HepG2 (cell line): ENCODE data around the gene TBC1D12. TPM values are rescaled to one million over a fixed set of nuclear protein-coding genes. Genes with fewer than 3 reads are reported as not detected.
A peak's percentile ranks its signal among the peaks of the same experiment; 100 is the strongest.

Experiments
- CREB3 ChIP-seq: sonication (generic); formaldehyde crosslinking; IDR thresholded peaks from 2 replicates; pipeline ENCODE4 v1.5.0; 2020; ENCODE audit warnings: missing genetic modification reagents
- FOXO4 ChIP-seq: sonication (generic); formaldehyde crosslinking; conservative IDR thresholded peaks from 2 replicates; pipeline ENCODE4 v1.8.1; 2023; ENCODE audit warnings: missing genetic modification reagents
- KLF15 ChIP-seq: sonication (generic); formaldehyde crosslinking; IDR thresholded peaks from 2 replicates; pipeline ENCODE4 v1.8.1; 2023; ENCODE audit warnings: borderline replicate concordance, mild to moderate bottlenecking, inconsistent platforms, missing genetic modification reagents, mixed read lengths
- MAZ ChIP-seq, 2 experiments: sonication (generic) in 1 of 2; formaldehyde crosslinking in 1 of 2; IDR thresholded peaks; 2 replicates each; pipeline versions ENCODE4 v1.5.0 to v1.6.1; 2012 to 2020; ENCODE audit warnings: low read depth in 2 of 2, mild to moderate bottlenecking in 2 of 2, borderline replicate concordance in 1 of 2, improper control_type of control experiment in 1 of 2, low read length in 1 of 2, missing genetic modification reagents in 1 of 2, moderate library complexity in 1 of 2
- MIER3 ChIP-seq: IDR thresholded peaks from 2 replicates; pipeline ENCODE4 v1.6.1; 2016; ENCODE audit warnings: missing compliant biosample characterization, borderline replicate concordance
- MTERF4 ChIP-seq: sonication (generic); formaldehyde crosslinking; IDR thresholded peaks from 2 replicates; pipeline ENCODE4 v1.8.0; 2023; ENCODE audit warnings: mild to moderate bottlenecking, missing genetic modification reagents
- MXD1 ChIP-seq: sonication (generic); formaldehyde crosslinking; IDR thresholded peaks from 2 replicates; pipeline ENCODE4 v1.4.0; 2020; ENCODE audit warnings: mild to moderate bottlenecking, missing genetic modification reagents
- NONO ChIP-seq, 2 experiments: fragments of 450-650 bp in 1 of 2; sonication (generic) in 1 of 2; formaldehyde crosslinking in 1 of 2; IDR thresholded peaks in 1 of 2; conservative IDR thresholded peaks in 1 of 2; 2 replicates each; pipeline versions ENCODE4 v1.6.1 to v1.8.0; 2017 to 2022; ENCODE audit warnings: mild to moderate bottlenecking in 1 of 2, missing genetic modification reagents in 1 of 2, moderate library complexity in 1 of 2
- NR2C2 ChIP-seq: sonication (generic); formaldehyde crosslinking; IDR thresholded peaks from 2 replicates; pipeline ENCODE4 v1.4.0; 2020; ENCODE audit warnings: missing genetic modification reagents, mild to moderate bottlenecking, moderate library complexity, borderline replicate concordance
- PITX1 ChIP-seq: sonication (generic); formaldehyde crosslinking; IDR thresholded peaks from 2 replicates; pipeline ENCODE4 v1.5.1; 2020; ENCODE audit warnings: mild to moderate bottlenecking, missing genetic modification reagents
- SKIL ChIP-seq: sonication (generic); formaldehyde crosslinking; IDR thresholded peaks from 2 replicates; pipeline ENCODE4 v1.8.0; 2022; ENCODE audit warnings: missing genetic modification reagents, mild to moderate bottlenecking, moderate library complexity, borderline replicate concordance
- TOPORS ChIP-seq: sonication (generic); formaldehyde crosslinking; IDR thresholded peaks from 2 replicates; pipeline ENCODE4 v1.8.0; 2023; ENCODE audit warnings: mild to moderate bottlenecking, missing genetic modification reagents
- ZNF44 ChIP-seq: sonication (generic); formaldehyde crosslinking; IDR thresholded peaks from 2 replicates; pipeline ENCODE4 v1.5.1; 2020; ENCODE audit warnings: mild to moderate bottlenecking, missing genetic modification reagents
- ZNF513 ChIP-seq: sonication (generic); formaldehyde crosslinking; conservative IDR thresholded peaks from 2 replicates; pipeline ENCODE4 v1.5.0; 2020; ENCODE audit warnings: missing genetic modification reagents
- ZNF615 ChIP-seq: sonication (generic); formaldehyde crosslinking; IDR thresholded peaks from 2 replicates; pipeline ENCODE4 v1.5.0; 2020; ENCODE audit warnings: mild to moderate bottlenecking, missing genetic modification reagents, borderline replicate concordance
- ZNF891 ChIP-seq: sonication (generic); formaldehyde crosslinking; IDR thresholded peaks from 2 replicates; pipeline ENCODE4 v1.5.0; 2020; ENCODE audit warnings: mild to moderate bottlenecking, missing genetic modification reagents
- polyA plus RNA-seq, 8 experiments: library from polyadenylated mRNA; depleted of rRNA in 3 of 8; stranded (reverse) in 7 of 8; unstranded in 1 of 8; fragments of >200 nt; fragmentation: Illumina TruSeq in 4 of 8; extraction: Trizol in 4 of 8; gene quantifications; 2 replicates each; pipeline versions ENCODE4 v1.2.1 to v1.2.3, GENCODE V29; 2011 to 2016; ENCODE audit warnings: low read depth in 4 of 8, missing spikeins in 1 of 8, mixed read lengths in 1 of 8; ENCODE audit not compliant: insufficient read depth in 1 of 8
- total RNA-seq, 5 experiments: library from RNA; depleted of rRNA; stranded (reverse); fragments of >200 nt; fragmentation: Illumina TruSeq; extraction: Trizol; gene quantifications; 2 replicates each; pipeline ENCODE4 v1.2.3, GENCODE V29; 2016; ENCODE audit warnings: low read depth in 1 of 5

TBC1D12 gene
- total and polyA plus RNA-seq, 2 of the 13 experiments (the other 11 are each of a cell fraction or from before 2014, with no cell fraction given), result 5.7 to 6.2 TPM

GRCh38 chr10:94545391-94546048 is 143.2 kb downstream of the TBC1D12 start, which contains the start of gene HELLS (continued):
- TF ChIP-seq SKIL (no peak), ZNF615 (CRISPR knock-in tag) (no peak), MAZ (IDR thresholded peaks at IDR 0.05; ENCODE audit: borderline replicate concordance, low read depth, low read length) (no peak), MAZ (CRISPR knock-in tag; IDR thresholded peaks at IDR 0.05; ENCODE audit: low read depth) (no peak), ZNF44 (CRISPR knock-in tag) (no peak), KLF15 (CRISPR knock-in tag) (peak; percentile 36; the same call in 1 of the 2 replicates), NR2C2 (CRISPR knock-in tag) (0 out of 2 replicates have a peak, but pooled peaks have one; percentile 29), MTERF4 (CRISPR knock-in tag) (peak; percentile 25; the same call in 1 of the 2 replicates), FOXO4 (CRISPR knock-in tag) (0 out of 2 replicates have a peak, but pooled peaks have one; percentile 60), MIER3 (CRISPR knock-in tag) (no peak), MXD1 (CRISPR knock-in tag) (peak; percentile 38; the same call in 1 of the 2 replicates), TOPORS (CRISPR knock-in tag) (no peak), NONO (IDR thresholded peaks at IDR 0.05) (no peak), NONO (CRISPR knock-in tag; conservative IDR thresholded peaks at IDR 0.05) (peak; percentile 78), ZNF513 (CRISPR knock-in tag) (no peak), PITX1 (CRISPR knock-in tag) (peak; percentile 29; the same call in 1 of the 2 replicates), ZNF891 (CRISPR knock-in tag) (peak; percentile 41; the same call in 1 of the 2 replicates), CREB3 (peak; percentile 70; the same call in 1 of the 2 replicates)
